LNCaP clone FGC (cell line): ENCODE results near the gene RELB.
A peak's percentile ranks its signal among the peaks of the same experiment; 100 is the strongest.

Source experiments
- DNase-seq: peaks from one replicate; pipeline ENCODE4 v3.0.0-alpha.2; 2011; ENCODE audit warnings: low read depth
- H3K4me3 ChIP-seq: 2 replicates; pipeline ENCODE4 v1.5.1; 2011; ENCODE audit warnings: mild to moderate bottlenecking, low read depth, low read length, control low read depth
- TF ChIP-seq, protein P1 (sequence below): IDR thresholded peaks from 2 replicates; pipeline ENCODE4 v1.5.1; 2012; ENCODE audit warnings: mild to moderate bottlenecking; ENCODE audit not compliant: control insufficient read depth, insufficient read depth; ENCODE audit errors: extremely low read depth

RELB gene, protein sequence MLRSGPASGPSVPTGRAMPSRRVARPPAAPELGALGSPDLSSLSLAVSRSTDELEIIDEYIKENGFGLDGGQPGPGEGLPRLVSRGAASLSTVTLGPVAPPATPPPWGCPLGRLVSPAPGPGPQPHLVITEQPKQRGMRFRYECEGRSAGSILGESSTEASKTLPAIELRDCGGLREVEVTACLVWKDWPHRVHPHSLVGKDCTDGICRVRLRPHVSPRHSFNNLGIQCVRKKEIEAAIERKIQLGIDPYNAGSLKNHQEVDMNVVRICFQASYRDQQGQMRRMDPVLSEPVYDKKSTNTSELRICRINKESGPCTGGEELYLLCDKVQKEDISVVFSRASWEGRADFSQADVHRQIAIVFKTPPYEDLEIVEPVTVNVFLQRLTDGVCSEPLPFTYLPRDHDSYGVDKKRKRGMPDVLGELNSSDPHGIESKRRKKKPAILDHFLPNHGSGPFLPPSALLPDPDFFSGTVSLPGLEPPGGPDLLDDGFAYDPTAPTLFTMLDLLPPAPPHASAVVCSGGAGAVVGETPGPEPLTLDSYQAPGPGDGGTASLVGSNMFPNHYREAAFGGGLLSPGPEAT

DNA sequence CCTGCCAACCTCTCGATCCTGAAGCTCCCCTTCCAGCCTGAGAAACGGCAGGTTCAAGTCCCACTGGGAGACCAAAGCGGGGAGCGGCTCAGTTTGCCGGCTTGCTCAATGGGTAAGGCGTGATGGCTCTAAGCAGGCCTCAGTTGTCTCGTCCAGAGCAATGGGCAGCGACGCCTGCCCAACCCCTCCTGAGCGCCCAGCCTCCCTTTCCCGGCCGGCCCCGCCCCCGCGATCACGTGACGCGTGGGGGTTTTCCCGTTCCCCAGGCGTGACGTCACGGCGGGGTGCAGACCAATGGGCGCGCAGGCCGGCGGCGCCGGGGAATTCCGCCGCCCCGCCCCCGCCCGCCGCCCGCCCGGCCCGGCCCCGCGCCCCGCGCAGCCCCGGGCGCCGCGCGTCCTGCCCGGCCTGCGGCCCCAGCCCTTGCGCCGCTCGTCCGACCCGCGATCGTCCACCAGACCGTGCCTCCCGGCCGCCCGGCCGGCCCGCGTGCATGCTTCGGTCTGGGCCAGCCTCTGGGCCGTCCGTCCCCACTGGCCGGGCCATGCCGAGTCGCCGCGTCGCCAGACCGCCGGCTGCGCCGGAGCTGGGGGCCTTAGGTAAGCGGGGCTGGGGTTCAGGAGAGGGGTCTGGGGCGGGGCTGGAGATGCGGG, at the start of gene RELB:
TSS of gene RELB (plus strand) at position 378 of the 653 bp plus-strand sequence. CDS start at position 494, 116 bp downstream.
- TF ChIP-seq, protein P1, sequence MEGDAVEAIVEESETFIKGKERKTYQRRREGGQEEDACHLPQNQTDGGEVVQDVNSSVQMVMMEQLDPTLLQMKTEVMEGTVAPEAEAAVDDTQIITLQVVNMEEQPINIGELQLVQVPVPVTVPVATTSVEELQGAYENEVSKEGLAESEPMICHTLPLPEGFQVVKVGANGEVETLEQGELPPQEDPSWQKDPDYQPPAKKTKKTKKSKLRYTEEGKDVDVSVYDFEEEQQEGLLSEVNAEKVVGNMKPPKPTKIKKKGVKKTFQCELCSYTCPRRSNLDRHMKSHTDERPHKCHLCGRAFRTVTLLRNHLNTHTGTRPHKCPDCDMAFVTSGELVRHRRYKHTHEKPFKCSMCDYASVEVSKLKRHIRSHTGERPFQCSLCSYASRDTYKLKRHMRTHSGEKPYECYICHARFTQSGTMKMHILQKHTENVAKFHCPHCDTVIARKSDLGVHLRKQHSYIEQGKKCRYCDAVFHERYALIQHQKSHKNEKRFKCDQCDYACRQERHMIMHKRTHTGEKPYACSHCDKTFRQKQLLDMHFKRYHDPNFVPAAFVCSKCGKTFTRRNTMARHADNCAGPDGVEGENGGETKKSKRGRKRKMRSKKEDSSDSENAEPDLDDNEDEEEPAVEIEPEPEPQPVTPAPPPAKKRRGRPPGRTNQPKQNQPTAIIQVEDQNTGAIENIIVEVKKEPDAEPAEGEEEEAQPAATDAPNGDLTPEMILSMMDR: no peak
- H3K4me3 ChIP-seq: peak within 1 kb of the TSS; percentile 50
- DNase-seq: no peak

DNA sequence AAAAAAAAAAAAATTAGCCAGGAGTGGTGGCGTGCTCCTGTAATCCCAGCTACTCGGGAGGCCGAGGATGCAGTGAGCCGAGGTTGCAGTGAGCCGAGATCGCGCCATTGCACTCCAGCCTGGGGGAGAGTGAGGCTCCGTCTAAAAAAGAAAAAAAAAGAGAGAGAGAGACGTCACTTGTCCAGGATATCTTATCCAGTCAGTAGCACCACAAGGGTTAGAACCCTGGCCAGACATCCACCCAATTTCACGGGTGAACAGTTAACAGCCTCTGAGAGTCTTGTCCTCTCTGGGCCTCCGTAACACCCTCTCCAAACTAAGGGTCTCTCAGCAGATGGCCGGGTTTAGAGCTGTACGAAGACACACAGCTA, 47.0 kb upstream of the RELB start:
- TF ChIP-seq, protein P1: no peak
- H3K4me3 ChIP-seq: peak overlapping the region; percentile 80
- DNase-seq: no peak

DNA sequence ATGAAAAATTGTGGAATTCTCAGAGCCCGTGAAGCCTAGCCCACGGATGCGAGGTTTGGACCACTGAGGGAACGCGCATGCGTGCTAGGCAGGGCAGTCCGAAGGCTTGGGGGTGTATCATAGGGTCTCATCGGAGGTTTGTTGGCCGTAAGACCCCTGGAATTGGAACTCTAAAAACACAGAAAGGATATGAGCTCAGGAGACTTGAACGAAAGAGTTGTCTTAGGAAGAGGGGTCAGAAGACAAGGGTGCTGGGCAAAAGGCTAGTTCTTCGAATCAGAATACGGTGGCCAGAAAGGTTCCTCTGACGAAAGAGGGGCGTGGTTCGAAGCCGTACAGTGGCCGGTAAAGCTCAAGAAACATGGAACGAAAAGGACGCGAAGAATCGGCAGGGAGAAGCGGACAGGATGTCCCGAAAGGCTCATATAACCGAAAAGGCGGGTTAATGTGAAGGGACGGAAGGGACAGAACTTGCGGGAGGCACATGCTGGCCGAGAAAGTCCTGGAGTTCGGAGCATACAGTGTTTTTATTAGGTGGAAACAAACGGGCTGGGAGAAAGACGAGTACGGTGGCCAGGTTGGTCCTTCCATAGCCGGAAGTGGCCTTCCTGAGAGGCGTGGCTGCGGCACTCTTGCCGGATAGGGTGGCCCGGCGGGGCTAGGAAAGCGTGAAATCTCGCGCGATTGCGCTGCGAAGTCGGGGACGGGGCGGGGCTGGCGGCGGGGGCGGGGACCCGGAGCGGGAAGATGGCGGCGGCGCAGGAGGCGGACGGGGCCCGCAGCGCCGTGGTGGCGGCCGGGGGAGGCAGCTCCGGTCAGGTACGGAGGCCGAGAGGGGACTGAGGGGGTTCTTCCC, 46.4 kb upstream of the RELB start, which contains the start of gene CLPTM1:
TSS of gene CLPTM1 (plus strand) at position 732 of the 856 bp plus-strand sequence. CDS start at position 748, 16 bp downstream.
- peak within 1 kb of the TSS; percentile 80 for H3K4me3 ChIP-seq
- DNase-seq: peak; percentile 73
- TF ChIP-seq, protein P1: no peak

DNA sequence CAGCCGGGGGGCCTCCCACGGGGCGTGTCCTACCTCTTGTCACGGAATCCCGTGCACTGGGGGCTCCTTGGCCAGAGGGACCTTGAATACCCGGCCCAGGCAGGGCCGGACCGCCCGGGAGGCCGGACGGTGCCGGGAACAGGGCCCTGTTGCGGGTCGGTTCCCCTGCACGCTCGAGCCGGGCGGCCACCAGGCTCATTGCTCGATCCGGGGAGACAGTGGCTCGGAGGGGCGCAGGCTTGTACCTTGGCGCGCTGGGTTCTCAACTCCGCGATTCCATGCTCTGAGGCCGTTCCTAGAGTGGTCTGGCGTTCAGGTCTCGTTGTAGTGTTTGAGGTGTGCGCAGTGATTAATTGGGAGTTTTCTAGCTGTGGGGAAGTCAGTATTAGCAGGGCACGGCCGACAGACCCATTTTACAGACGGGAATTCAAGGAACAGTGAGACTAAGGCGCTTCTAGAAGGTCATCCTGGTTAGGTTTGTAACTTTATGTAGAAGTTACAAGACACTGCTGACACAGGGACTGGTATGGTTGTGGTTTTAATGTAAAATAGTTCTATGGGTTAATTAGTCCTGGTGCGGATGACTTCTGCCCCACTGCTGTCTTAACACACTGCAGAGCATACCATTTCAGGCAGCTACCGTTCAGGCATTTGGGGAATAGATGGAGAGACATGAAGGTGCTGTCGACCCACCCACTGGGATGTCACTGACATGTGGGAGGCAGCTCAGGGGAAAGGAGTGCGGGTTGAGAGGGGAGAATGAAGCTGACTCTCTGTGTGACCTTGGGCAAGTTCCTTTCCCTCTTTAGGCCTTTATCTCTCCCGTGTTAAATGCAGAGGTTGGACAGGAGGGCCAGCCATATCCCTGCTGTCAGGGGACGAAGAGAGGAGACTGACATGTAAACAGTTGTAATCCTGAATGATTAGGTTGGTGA, 45.5 kb upstream of the RELB start:
- H3K4me3 ChIP-seq: peak overlapping the region; percentile 80
- TF ChIP-seq, protein P1: no peak
- DNase-seq: no peak

DNA sequence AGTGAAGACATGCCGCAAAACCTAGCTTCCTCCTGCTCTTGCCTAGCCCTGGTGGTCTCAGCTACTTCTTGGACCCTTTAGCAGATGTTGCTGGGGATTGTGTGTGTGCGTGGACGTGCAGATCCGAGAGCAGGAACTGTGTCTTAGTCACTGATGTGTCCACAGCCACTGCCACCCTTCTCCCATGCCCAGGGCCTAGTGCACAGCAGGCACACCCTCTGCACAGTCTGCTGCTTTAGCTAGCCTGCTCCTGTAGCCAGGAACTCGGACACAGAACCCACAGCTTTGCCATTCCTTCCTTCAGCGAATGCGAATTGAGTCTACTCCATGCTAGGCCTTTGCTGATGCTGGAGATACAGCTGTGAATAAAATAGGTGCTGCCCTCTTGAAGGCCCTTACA, 43.7 kb upstream of the RELB start:
- H3K4me3 ChIP-seq: no peak overlapping the region
- TF ChIP-seq, protein P1: no peak
- DNase-seq: no peak
